ENCODE results near the gene PTER. TPM values are rescaled to one million over a fixed set of nuclear protein-coding genes. Genes with fewer than 3 reads are reported as not detected.

Gene PTER
- total RNA-seq, 1 donor from 2014 or later: 12.9 TPM

DNA sequence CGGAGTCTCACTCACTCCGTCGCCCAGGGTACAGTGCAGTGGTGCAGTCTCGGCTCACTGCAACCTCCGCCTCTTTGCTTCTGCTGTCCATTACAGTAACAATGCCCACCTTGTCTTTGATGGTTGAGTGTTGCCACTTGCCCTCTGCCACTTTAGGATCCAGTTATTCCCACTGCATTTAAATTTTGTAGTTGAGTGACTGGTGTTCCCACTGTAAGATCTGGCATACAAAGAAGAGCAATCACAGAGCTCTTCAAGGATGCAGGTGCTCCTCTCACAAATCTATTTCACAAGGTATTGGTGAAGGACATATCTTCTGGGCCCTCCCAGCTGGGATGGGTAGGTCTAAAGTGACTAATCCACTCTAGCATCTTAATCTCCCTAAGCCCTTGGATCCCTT lies 12.6 kb downstream of the PTER start:
- TF ChIP-seq CTCF (IDR thresholded peaks at IDR 0.05; ENCODE audit: insufficient read depth, low read length, poor library complexity, severe bottlenecking): no peak
- Histone ChIP-seq H3K27me3 (ENCODE audit: control insufficient read depth, insufficient read depth, low read length) (no peaks in the 10 kb centered on the region), H3K36me3 (ENCODE audit: control insufficient read depth, insufficient read depth, low read length) (no peaks in the 10 kb centered on the region), H3K4me3 (ENCODE audit: low read depth, low read length) (no peak overlapping the region)
- no peak for DNase-seq (ENCODE audit: low read depth)

DNA sequence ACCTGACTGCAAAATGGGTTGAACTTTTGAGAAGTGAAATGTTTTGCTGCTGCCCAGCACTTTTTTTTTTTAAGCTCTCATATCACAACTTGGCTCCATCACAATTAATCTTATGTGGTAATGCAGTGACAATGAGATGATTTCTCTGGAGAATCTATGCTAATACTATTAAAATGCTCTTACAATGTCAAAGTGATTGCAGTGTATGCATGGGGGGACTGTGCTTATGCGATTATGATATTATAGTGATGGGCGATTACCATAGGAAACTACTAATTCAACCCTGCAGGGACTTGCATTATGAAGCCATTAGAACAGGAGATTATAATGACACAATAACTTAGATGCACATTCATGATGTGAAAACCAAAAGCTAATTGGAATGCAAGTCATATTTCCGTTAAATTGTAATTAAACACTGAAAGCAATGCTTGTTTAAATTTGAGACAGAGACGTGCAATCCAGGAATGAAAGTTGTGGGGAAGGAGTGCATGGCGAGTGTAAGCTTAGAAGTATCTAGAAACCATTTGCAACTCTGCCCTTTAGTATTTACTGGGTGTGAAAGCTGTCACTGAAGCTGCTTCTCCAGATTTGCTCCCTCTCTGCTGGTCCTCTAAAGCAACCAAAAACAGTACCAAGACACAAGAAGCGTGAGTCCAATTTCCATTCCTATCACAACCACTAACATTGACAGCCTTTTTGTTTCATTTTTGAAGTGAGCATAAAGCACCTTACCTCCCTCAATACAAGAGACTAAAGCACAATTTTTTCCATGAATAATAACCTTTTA lies 21.6 kb downstream of the PTER start:
- Histone ChIP-seq H3K27me3 (ENCODE audit: control insufficient read depth, insufficient read depth, low read length) (no peaks in the 10 kb centered on the region), H3K36me3 (ENCODE audit: control insufficient read depth, insufficient read depth, low read length) (no peaks in the 10 kb centered on the region), H3K4me3 (ENCODE audit: low read depth, low read length) (no peak overlapping the region)
- no peak for DNase-seq (ENCODE audit: low read depth)
- no peak for TF ChIP-seq CTCF (IDR thresholded peaks at IDR 0.05; ENCODE audit: insufficient read depth, low read length, poor library complexity, severe bottlenecking)

- no peaks in the 10 kb centered on the region for H3K36me3 ChIP-seq (ENCODE audit: control insufficient read depth, insufficient read depth, low read length)
- no peak overlapping the region for H3K4me3 ChIP-seq (ENCODE audit: low read depth, low read length)
- DNase-seq (ENCODE audit: low read depth): no peak
- TF ChIP-seq CTCF (IDR thresholded peaks at IDR 0.05; ENCODE audit: insufficient read depth, low read length, poor library complexity, severe bottlenecking): no peak
- H3K27me3 ChIP-seq (ENCODE audit: control insufficient read depth, insufficient read depth, low read length): no peaks in the 10 kb centered on the region
These were observed 22.7 kb downstream of the PTER start for GRCh38 chr10:16459423-16459939.

GRCh38 chr10:16466001-16466400 lies 29.2 kb downstream of the PTER start:
- Histone ChIP-seq H3K27me3 (ENCODE audit: control insufficient read depth, insufficient read depth, low read length) (no peaks in the 10 kb centered on the region), H3K36me3 (ENCODE audit: control insufficient read depth, insufficient read depth, low read length) (no peaks in the 10 kb centered on the region), H3K4me3 (ENCODE audit: low read depth, low read length) (no peak overlapping the region)
- DNase-seq (ENCODE audit: low read depth): no peak
- no peak for TF ChIP-seq CTCF (IDR thresholded peaks at IDR 0.05; ENCODE audit: insufficient read depth, low read length, poor library complexity, severe bottlenecking)

DNA sequence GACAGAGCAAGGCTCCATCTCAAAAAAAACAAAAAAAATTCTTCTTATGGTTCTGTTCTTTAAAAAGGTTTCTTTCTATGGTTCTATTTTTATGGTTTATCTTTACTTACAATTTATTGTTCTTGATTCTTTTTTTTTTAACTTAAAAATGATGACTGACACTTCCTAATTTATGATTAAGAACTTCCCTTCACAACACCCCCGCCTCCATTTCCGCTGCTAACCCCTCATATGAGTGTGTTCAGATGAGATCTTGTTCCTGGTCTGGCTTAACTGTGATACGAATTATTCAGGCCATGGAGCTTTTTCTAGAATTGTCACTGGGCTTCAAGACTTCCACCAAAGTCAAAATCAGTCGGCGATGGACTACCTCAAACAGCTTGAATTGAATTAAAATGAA lies 33.9 kb downstream of the PTER start:
- Histone ChIP-seq H3K27me3 (ENCODE audit: control insufficient read depth, insufficient read depth, low read length) (no peaks in the 10 kb centered on the region), H3K4me3 (ENCODE audit: low read depth, low read length) (no peak overlapping the region), H3K36me3 (ENCODE audit: control insufficient read depth, insufficient read depth, low read length) (no peaks in the 10 kb centered on the region)
- TF ChIP-seq CTCF (IDR thresholded peaks at IDR 0.05; ENCODE audit: insufficient read depth, low read length, poor library complexity, severe bottlenecking): no peak
- no peak for DNase-seq (ENCODE audit: low read depth)

GRCh38 chr10:16472828-16473227 lies 36.0 kb downstream of the PTER start:
- no peak for DNase-seq (ENCODE audit: low read depth)
- Histone ChIP-seq H3K4me3 (ENCODE audit: low read depth, low read length) (no peak overlapping the region), H3K36me3 (ENCODE audit: control insufficient read depth, insufficient read depth, low read length) (no peaks in the 10 kb centered on the region), H3K27me3 (ENCODE audit: control insufficient read depth, insufficient read depth, low read length) (no peaks in the 10 kb centered on the region)
- TF ChIP-seq CTCF (IDR thresholded peaks at IDR 0.05; ENCODE audit: insufficient read depth, low read length, poor library complexity, severe bottlenecking): no peak

Measured in kidney epithelial cell (primary cell).